Measurements from ENCODE around the gene PHAX.
"Not testable (repeated sequence)": the region's sequence is repeated elsewhere in the genome, so short reads cannot be mapped to it uniquely, and the experiment has no call there.

The PHAX gene

GRCh38 chr5:126659805-126660482 lies 59.2 kb downstream of the PHAX start:
- DNase-seq (ENCODE audit: low spot score): no peak

- DNase-seq (ENCODE audit: low spot score): no peak
Observed at GRCh38 chr5:126664586-126664985, 63.8 kb downstream of the PHAX start.

GRCh38 chr5:126670109-126670508 lies 69.4 kb downstream of the PHAX start:
- DNase-seq (ENCODE audit: low spot score): not testable (repeated sequence)

GRCh38 chr5:126671681-126672080 lies 70.9 kb downstream of the PHAX start:
- DNase-seq (ENCODE audit: low spot score): not testable (repeated sequence)

- no peak for DNase-seq (ENCODE audit: low spot score)
Observed at GRCh38 chr5:126673477-126673876, 72.7 kb downstream of the PHAX start.

- DNase-seq (ENCODE audit: low spot score): no peak
Observed at GRCh38 chr5:126674145-126674544, 73.4 kb downstream of the PHAX start.

GRCh38 chr5:126675338-126675737 lies 74.6 kb downstream of the PHAX start:
- no peak for DNase-seq (ENCODE audit: low spot score)

GRCh38 chr5:126676195-126676624 lies 75.5 kb downstream of the PHAX start:
- DNase-seq (ENCODE audit: low spot score): peak; percentile 84

Data from AG20443 (cell line).